ENCODE data around the gene UTF1. TPM values are rescaled to one million over a fixed set of nuclear protein-coding genes. Genes with fewer than 3 reads are reported as not detected.

UTF1 gene
- total and polyA plus RNA-seq, 9 of the 15 experiments (the other 6 are each of a cell fraction or from before 2014, with no cell fraction given): 0.35 to 0.46 TPM; not detected in 7

DNA sequence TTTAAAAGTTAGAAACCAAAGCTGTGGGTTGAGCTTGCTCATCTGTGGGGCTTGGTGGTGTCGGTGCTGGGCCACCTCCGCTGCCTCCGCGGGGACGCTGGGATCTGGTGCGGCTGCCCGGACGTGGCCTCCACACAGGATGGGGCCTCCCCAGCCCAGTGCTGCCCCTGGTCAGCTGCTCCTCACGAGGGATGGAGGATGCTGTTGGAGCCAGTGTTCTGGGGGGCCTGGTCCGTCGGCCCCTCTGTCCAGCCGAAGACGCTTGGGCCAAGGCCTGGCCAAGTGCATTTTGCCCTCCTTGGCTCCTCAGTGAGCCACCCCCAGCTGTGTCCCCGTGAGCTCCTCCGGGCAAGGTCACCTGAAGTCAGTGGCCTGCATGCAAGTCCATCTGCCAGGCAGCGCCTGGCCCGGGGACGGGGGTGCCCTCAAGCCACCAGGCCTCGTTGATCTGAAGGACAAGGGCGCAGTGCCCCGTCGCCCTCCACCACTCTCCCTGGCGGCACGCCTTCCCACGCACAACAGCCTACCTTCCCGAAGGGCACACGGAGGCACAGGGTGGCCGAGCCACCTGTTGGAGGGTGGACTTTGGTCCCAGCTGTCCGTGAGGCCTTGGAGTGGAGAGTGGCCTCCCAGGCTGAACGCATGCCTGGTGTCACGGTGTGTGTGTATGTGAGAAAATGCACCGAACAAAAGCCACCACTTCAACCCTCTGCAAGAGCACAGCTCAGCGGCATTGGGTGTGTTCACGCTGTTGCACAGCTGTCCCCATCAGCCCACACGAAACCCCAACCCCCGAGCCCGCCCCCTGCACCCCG, 42.7 kb upstream of the UTF1 start:
- peaks cover 2 to 42% of the 10 kb centered on the region in 2 experiments; a peak in 4 of 5 replicates for H3K27me3 ChIP-seq (ENCODE audit: control insufficient read depth in 2 of 2, insufficient read depth in 2 of 2, low read length in 2 of 2)
- 11% methylated on average over 30 of the region's 38 CpGs for WGBS (ENCODE audit: insufficient coverage, low coverage, missing lambda C conversion rate)
- H3K4me3 ChIP-seq: no peak overlapping the region
- intact Hi-C loops (cut with micrococcal nuclease) (no loop called here), in situ Hi-C loops (cut with MboI) (no loop called here)
- H2AFZ ChIP-seq (ENCODE audit: low read depth, low read length): no peak overlapping the region
- no TSS peak for BruUV-seq (replicated peaks)
- no peak for FAIRE-seq
- no peak overlapping the region for H3K27ac ChIP-seq (ENCODE audit: extremely low read depth, low read depth, low read length)
- TF ChIP-seq ZNF316 (IDR thresholded peaks at IDR 0.05): no peak
- TF ChIP-seq, protein P1, sequence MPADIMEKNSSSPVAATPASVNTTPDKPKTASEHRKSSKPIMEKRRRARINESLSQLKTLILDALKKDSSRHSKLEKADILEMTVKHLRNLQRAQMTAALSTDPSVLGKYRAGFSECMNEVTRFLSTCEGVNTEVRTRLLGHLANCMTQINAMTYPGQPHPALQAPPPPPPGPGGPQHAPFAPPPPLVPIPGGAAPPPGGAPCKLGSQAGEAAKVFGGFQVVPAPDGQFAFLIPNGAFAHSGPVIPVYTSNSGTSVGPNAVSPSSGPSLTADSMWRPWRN (IDR thresholded peaks at IDR 0.05; ENCODE audit: low read depth): no peak
- no peak for TF ChIP-seq NFYB (IDR thresholded peaks at IDR 0.05; ENCODE audit: extremely low read depth, insufficient read length)
- TF ChIP-seq ESRRB (CRISPR knock-in tag; IDR thresholded peaks at IDR 0.05; ENCODE audit: borderline replicate concordance): no peak
- no peak for TF ChIP-seq CBX3 (IDR thresholded peaks at IDR 0.05; ENCODE audit: borderline replicate concordance in 1 of 2, low read length in 2 of 2)
- no peak for TF ChIP-seq YBX1 (IDR thresholded peaks at IDR 0.05)
- no peak for TF ChIP-seq ZNF41 (CRISPR knock-in tag; conservative IDR thresholded peaks at IDR 0.05)
- no peak for TF ChIP-seq NR2C1 (IDR thresholded peaks at IDR 0.05)
- TF ChIP-seq NR2C1 (tag; IDR thresholded peaks at IDR 0.05): no peak
- no peak for TF ChIP-seq RBM14 (IDR thresholded peaks at IDR 0.05; ENCODE audit: borderline replicate concordance, insufficient read depth, low read depth, low read length)
- no peak for TF ChIP-seq HMG20A (CRISPR knock-in tag; conservative IDR thresholded peaks at IDR 0.05)
- no peak for TF ChIP-seq TEAD4 (IDR thresholded peaks at IDR 0.05; ENCODE audit: low read length)
- TF ChIP-seq TEAD4 (CRISPR knock-in tag; IDR thresholded peaks at IDR 0.05; ENCODE audit: borderline replicate concordance): no peak
- no peak for TF ChIP-seq SMARCA5 (IDR thresholded peaks at IDR 0.05)
- TF ChIP-seq, protein P2, sequence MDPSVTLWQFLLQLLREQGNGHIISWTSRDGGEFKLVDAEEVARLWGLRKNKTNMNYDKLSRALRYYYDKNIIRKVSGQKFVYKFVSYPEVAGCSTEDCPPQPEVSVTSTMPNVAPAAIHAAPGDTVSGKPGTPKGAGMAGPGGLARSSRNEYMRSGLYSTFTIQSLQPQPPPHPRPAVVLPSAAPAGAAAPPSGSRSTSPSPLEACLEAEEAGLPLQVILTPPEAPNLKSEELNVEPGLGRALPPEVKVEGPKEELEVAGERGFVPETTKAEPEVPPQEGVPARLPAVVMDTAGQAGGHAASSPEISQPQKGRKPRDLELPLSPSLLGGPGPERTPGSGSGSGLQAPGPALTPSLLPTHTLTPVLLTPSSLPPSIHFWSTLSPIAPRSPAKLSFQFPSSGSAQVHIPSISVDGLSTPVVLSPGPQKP (CRISPR knock-in tag; IDR thresholded peaks at IDR 0.05): no peak
- no peak for TF ChIP-seq CXXC5 (CRISPR knock-in tag; IDR thresholded peaks at IDR 0.05)
- no peak for TF ChIP-seq SLC30A9 (CRISPR knock-in tag; IDR thresholded peaks at IDR 0.05)
- no peak for TF ChIP-seq ZC3H4 (CRISPR knock-in tag; IDR thresholded peaks at IDR 0.05; ENCODE audit: borderline replicate concordance)
- no peak for TF ChIP-seq NR4A1 (CRISPR knock-in tag; IDR thresholded peaks at IDR 0.05)
- TF ChIP-seq NR4A1 (tag; IDR thresholded peaks at IDR 0.05): no peak
- no peak for TF ChIP-seq FUS (optimal IDR thresholded peaks at IDR 0.05; ENCODE audit: low read depth, low read length)
- no peak for TF ChIP-seq TEAD2 (tag; IDR thresholded peaks at IDR 0.05)
- TF ChIP-seq ZNF134 (CRISPR knock-in tag; conservative IDR thresholded peaks at IDR 0.05): no peak
- peaks cover 0 to 23% of the 10 kb centered on the region in 2 experiments; a peak in 2 of 5 replicates for H3K4me1 ChIP-seq (replicated peaks in 1 of 2; ENCODE audit: control insufficient read depth in 2 of 2, insufficient read depth in 2 of 2, low read length in 2 of 2)
- CTCF ChIA-PET (ENCODE audit: low intra/inter-chr PET ratio): no interaction called here
- no peaks in the 10 kb centered on the region for H3K36me3 ChIP-seq (ENCODE audit: control insufficient read depth, insufficient read depth, low read length)
- H3K9me1 ChIP-seq (ENCODE audit: control insufficient read depth, insufficient read depth, low read length): no peaks in the 10 kb centered on the region
- no peak overlapping the region for H3K9ac ChIP-seq (ENCODE audit: insufficient read depth in 1 of 2, low read depth in 2 of 2, low read length in 2 of 2)
- H3K79me2 ChIP-seq (ENCODE audit: control insufficient read depth, insufficient read depth, low read length): no peaks in the 10 kb centered on the region
- POLR2A ChIA-PET: no interaction called here
- H3K9me3 ChIP-seq (replicated peaks; ENCODE audit: control insufficient read depth, insufficient read depth, low read depth, low read length): no peaks in the 10 kb centered on the region
- no peak for ATAC-seq
- no peak overlapping the region for H3K4me2 ChIP-seq (ENCODE audit: insufficient read depth, low read length)
- no peak for DNase-seq (ENCODE audit: extremely low read depth in 1 of 4, low spot score in 3 of 4)
- peaks cover 3% of the 10 kb centered on the region; the same call in 1 of the 2 replicates for H4K20me1 ChIP-seq (replicated peaks; ENCODE audit: control insufficient read depth, insufficient read depth, low read length)

Data from K562 (cell line).